Cardiac muscle cell (in vitro differentiated cells and primary cell): ENCODE measurements around the gene LYPD6B. TPM values are rescaled to one million over a fixed set of nuclear protein-coding genes. Genes with fewer than 3 reads are reported as not detected.

ENCODE experiments used
- DNase-seq, 2 donors: peaks; one replicate each; pipeline versions ENCODE4 v3.0.0 to v3.0.0-alpha.2; 2010 to 2017; ENCODE audit warnings: low read depth in 1 of 2, low spot score in 1 of 2
- H3K27ac ChIP-seq: fragments of 200-600 bp; sonication (generic); 2 replicates; pipeline ENCODE4 v1.5.1; 2016
- H3K27me3 ChIP-seq: fragments of 200-600 bp; sonication (generic); 2 replicates; pipeline ENCODE4 v1.6.0; 2016; ENCODE audit warnings: control low read depth
- H3K36me3 ChIP-seq: fragments of 200-600 bp; sonication (generic); 2 replicates; pipeline ENCODE4 v1.5.1; 2016; ENCODE audit warnings: control low read depth
- H3K4me1 ChIP-seq: fragments of 200-600 bp; sonication (generic); 2 replicates; pipeline ENCODE4 v1.8.1; 2017; ENCODE audit warnings: low read depth, mild to moderate bottlenecking, mixed run types
- H3K4me3 ChIP-seq: fragments of 200-600 bp; sonication (generic); 2 replicates; pipeline ENCODE4 v1.5.1; 2016; ENCODE audit warnings: mild to moderate bottlenecking
- H3K9me3 ChIP-seq: fragments of 200-600 bp; sonication (generic); 2 replicates; pipeline ENCODE4 v1.5.1; 2017; ENCODE audit warnings: low read depth, mild to moderate bottlenecking, control low read depth
- polyA plus RNA-seq: library from polyadenylated mRNA; unstranded; fragments of >200 nt; fragmentation: Nextera tagmentation; extraction: Ambion mirVana; gene quantifications from 2 replicates; pipeline ENCODE4 v1.2.1, GENCODE V29; 2016
- total RNA-seq: library from RNA; depleted of rRNA; stranded (reverse); fragments of >200 nt; gene quantifications from 2 replicates; pipeline ENCODE4 v1.2.3, GENCODE V29; 2016
- TF ChIP-seq, protein P1 (sequence below): IDR thresholded peaks from 2 replicates; pipeline ENCODE4 v1.5.1; 2012; ENCODE audit warnings: low read depth, mild to moderate bottlenecking, low read length

Gene LYPD6B
- total and polyA plus RNA-seq, 2 experiments from 2014 or later = 1.6 to 5.7 TPM

DNA sequence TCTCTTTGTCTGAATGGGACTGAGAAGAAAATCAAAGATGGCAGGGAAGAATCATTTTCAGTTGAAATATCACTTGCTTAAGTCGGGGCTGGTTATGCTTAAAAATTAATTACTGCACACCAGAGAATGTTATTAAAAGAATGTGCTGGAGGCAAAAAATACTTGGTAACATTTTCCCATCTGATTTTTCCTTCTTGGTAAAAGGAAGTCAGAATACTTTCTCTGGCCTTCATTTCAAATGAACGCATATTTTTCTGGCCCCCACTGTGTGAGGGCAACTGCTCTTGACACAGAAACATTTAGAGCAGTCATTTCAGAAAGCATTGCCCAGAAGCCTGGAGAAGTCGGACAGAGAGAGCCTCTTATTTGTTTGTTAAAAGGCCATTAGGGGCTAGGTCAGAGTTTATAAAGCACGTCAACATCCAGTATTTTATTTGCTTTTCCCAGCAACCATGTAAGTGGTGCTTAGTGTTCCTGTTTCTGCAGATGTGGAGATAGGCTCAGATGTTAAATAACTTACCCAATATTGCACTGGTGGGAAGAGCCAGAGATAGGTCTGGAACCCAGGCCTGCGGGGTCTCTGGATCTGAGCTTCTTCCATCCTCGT is 32.9 kb upstream of the LYPD6B start:
- no peak overlapping the region for H3K4me3 ChIP-seq
- DNase-seq = no peak
- no peak overlapping the region for H3K27ac ChIP-seq
- no peaks in the 10 kb centered on the region for H3K36me3 ChIP-seq
- TF ChIP-seq, protein P1, sequence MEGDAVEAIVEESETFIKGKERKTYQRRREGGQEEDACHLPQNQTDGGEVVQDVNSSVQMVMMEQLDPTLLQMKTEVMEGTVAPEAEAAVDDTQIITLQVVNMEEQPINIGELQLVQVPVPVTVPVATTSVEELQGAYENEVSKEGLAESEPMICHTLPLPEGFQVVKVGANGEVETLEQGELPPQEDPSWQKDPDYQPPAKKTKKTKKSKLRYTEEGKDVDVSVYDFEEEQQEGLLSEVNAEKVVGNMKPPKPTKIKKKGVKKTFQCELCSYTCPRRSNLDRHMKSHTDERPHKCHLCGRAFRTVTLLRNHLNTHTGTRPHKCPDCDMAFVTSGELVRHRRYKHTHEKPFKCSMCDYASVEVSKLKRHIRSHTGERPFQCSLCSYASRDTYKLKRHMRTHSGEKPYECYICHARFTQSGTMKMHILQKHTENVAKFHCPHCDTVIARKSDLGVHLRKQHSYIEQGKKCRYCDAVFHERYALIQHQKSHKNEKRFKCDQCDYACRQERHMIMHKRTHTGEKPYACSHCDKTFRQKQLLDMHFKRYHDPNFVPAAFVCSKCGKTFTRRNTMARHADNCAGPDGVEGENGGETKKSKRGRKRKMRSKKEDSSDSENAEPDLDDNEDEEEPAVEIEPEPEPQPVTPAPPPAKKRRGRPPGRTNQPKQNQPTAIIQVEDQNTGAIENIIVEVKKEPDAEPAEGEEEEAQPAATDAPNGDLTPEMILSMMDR = no peak
- no peaks in the 10 kb centered on the region for H3K27me3 ChIP-seq
- no peaks in the 10 kb centered on the region for H3K9me3 ChIP-seq
- H3K4me1 ChIP-seq = no peaks in the 10 kb centered on the region

DNA sequence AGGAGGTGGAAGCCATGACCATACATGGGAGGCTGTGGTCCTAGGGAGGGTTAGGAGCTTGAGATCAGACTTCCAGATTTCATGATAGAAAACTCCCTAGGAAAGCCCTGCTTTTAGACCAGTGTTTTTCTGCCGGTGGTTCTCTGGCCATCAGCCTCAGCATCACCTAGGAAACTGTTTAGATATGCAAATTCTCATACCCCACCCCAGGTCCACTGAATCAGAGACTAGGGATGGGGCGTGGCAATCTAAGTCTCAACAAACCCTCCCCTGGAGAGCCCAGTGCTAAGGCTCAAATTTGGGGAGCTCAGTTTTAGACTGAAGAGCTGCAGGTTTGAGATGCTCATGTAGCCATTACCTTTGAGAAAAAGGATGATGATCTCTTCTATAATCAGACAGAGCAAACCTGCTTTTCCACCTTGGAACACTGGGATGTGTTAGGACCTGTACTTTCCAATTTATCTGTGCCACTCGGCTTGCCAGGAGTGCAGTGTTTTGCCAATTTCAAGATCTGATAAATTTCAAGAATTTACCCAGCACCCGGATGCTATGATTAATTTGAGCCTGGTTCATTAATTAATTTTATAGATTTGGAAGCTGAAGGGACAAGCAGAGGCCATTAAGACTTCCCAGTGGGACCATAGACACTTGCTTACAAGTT is 31.5 kb upstream of the LYPD6B start:
- H3K27me3 ChIP-seq = no peaks in the 10 kb centered on the region
- H3K4me1 ChIP-seq = no peaks in the 10 kb centered on the region
- no peak overlapping the region for H3K4me3 ChIP-seq
- H3K9me3 ChIP-seq = no peaks in the 10 kb centered on the region
- H3K36me3 ChIP-seq = no peaks in the 10 kb centered on the region
- no peak for DNase-seq
- TF ChIP-seq, protein P1 = no peak
- no peak overlapping the region for H3K27ac ChIP-seq

GRCh38 chr2:149008381-149008780 is 30.1 kb upstream of the LYPD6B start:
- H3K4me3 ChIP-seq = no peak overlapping the region
- DNase-seq = no peak
- H3K9me3 ChIP-seq = no peaks in the 10 kb centered on the region
- TF ChIP-seq, protein P1 = no peak
- peaks cover 3% of the 10 kb centered on the region for H3K4me1 ChIP-seq
- no peaks in the 10 kb centered on the region for H3K36me3 ChIP-seq
- no peaks in the 10 kb centered on the region for H3K27me3 ChIP-seq
- no peak overlapping the region for H3K27ac ChIP-seq

DNA sequence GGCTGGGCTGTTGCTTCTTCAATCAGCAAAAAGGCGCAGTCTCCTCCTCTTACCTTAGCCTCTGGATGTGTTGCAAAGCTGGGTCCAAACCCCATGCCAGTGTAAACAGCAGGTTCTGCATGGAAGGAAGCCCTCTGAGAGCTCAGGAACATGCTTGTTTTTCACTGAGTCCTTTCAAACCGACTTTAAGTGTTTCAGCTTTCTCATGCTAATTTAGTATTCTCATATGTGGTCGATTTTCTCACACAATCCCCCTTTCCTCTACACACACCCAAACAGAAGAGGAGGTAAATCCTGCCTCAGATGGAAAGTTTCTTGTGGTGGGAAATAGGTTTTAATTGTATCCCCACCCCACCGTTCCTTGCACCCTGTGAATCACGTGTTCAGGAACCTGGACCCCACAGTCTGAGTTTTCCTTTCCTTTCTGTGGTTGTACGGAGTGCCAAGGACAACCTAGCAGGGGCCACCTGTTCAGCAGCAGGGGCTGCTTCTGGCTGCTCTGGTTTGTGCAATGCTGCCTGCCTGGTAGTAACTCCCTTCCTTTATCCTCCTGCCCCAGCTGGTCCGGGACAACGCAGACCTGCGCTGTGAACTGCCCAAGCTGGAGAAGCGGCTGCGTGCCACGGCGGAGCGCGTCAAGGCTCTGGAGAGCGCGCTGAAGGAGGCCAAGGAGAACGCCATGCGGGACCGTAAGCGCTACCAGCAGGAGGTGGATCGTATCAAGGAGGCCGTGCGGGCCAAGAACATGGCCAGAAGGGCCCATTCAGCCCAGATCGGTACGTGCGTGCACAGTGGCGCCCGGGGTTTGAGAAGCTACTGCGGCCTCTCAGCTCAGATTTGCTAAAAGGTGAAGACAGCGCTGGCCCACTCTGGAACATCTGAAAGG is 28.7 kb upstream of the LYPD6B start:
- H3K36me3 ChIP-seq = no peaks in the 10 kb centered on the region
- no peak for DNase-seq
- H3K4me1 ChIP-seq = peaks cover 3% of the 10 kb centered on the region
- no peak overlapping the region for H3K27ac ChIP-seq
- H3K9me3 ChIP-seq = no peaks in the 10 kb centered on the region
- TF ChIP-seq, protein P1 = no peak
- no peak overlapping the region for H3K4me3 ChIP-seq
- H3K27me3 ChIP-seq = no peaks in the 10 kb centered on the region

- Histone ChIP-seq H3K9me3 (no peaks in the 10 kb centered on the region), H3K4me3 (no peak overlapping the region), H3K27ac (no peak overlapping the region), H3K36me3 (no peaks in the 10 kb centered on the region), H3K27me3 (no peaks in the 10 kb centered on the region), H3K4me1 (peaks cover 10% of the 10 kb centered on the region)
- no peak for DNase-seq
- TF ChIP-seq, protein P1 = no peak
These were observed 26.0 kb upstream of the LYPD6B start for GRCh38 chr2:149012545-149012944.
